Peyer's patch (tissue), 4 donors: ENCODE measurements around the gene PACS1. TPM values are rescaled to one million over a fixed set of nuclear protein-coding genes. Genes with fewer than 3 reads are reported as not detected.

Experiments
- DNase-seq, 3 donors: peaks; one replicate each; pipeline ENCODE4 v3.0.0-alpha.2; 2017 to 2019
- H3K27ac ChIP-seq, 4 donors: fragments of 200-600 bp; sonication (generic); one replicate each; pipeline ENCODE4 v1.5.1; 2016 to 2019
- H3K27me3 ChIP-seq, 2 donors: fragments of 200-600 bp; sonication (generic); one replicate each; pipeline ENCODE4 v1.5.1; 2019
- H3K36me3 ChIP-seq, 3 donors: fragments of 200-600 bp; sonication (generic); one replicate each; pipeline ENCODE4 v1.5.1; 2016 to 2019
- H3K4me1 ChIP-seq, 4 donors: fragments of 200-600 bp; sonication (generic); one replicate each; pipeline ENCODE4 v1.5.1; 2016 to 2019
- H3K4me3 ChIP-seq, 4 donors: fragments of 200-600 bp; sonication (generic); 1 replicate in 3 of 4; 2 replicates in 1 of 4; pipeline ENCODE4 v1.5.1; 2016 to 2019; ENCODE audit warnings: mild to moderate bottlenecking in 1 of 4
- H3K9me3 ChIP-seq, 4 donors: fragments of 200-600 bp; sonication (generic); one replicate each; pipeline ENCODE4 v1.5.1; 2016 to 2019; ENCODE audit warnings: mild to moderate bottlenecking in 1 of 4
- POLR2A ChIP-seq, 2 donors: fragments of 450-650 bp; IDR thresholded peaks; one replicate each; pipeline ENCODE4 v1.5.1; 2017; ENCODE audit warnings: antibody characterized with exemption in 2 of 2, mild to moderate bottlenecking in 2 of 2, moderate library complexity in 2 of 2
- total RNA-seq, 4 donors: library from RNA; depleted of rRNA; stranded (reverse); fragments of >200 nt; gene quantifications; one replicate each; pipeline ENCODE4 v1.1.0, GENCODE V29; 2016
- TF ChIP-seq, protein P1 (sequence below), 6 experiments: fragments of 450-650 bp in 4 of 6; fragments of 200-600 bp in 2 of 6; sonication (generic) in 1 of 6; IDR thresholded peaks; one replicate each; pipeline ENCODE4 v1.5.1; 2017 to 2019; ENCODE audit warnings: antibody characterized with exemption in 6 of 6, mild to moderate bottlenecking in 3 of 6, moderate library complexity in 1 of 6

The PACS1 gene
- total RNA-seq, 4 donors from 2014 or later, result 10.3 to 52.0 (median 22.3) TPM

- no peak for TF ChIP-seq POLR2A (IDR thresholded peaks at IDR 0.05)
- TF ChIP-seq, protein P1, sequence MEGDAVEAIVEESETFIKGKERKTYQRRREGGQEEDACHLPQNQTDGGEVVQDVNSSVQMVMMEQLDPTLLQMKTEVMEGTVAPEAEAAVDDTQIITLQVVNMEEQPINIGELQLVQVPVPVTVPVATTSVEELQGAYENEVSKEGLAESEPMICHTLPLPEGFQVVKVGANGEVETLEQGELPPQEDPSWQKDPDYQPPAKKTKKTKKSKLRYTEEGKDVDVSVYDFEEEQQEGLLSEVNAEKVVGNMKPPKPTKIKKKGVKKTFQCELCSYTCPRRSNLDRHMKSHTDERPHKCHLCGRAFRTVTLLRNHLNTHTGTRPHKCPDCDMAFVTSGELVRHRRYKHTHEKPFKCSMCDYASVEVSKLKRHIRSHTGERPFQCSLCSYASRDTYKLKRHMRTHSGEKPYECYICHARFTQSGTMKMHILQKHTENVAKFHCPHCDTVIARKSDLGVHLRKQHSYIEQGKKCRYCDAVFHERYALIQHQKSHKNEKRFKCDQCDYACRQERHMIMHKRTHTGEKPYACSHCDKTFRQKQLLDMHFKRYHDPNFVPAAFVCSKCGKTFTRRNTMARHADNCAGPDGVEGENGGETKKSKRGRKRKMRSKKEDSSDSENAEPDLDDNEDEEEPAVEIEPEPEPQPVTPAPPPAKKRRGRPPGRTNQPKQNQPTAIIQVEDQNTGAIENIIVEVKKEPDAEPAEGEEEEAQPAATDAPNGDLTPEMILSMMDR (IDR thresholded peaks at IDR 0.05), result no peak
- Histone ChIP-seq H3K9me3 (no peaks in the 10 kb centered on the region), H3K27ac (no peak overlapping the region), H3K27me3 (no peaks in the 10 kb centered on the region), H3K36me3 (peaks cover 0 to 100% (median 0%) of the 10 kb centered on the region in 3 donors), H3K4me1 (no peaks in the 10 kb centered on the region), H3K4me3 (no peak overlapping the region)
- DNase-seq, result no peak
Observed at GRCh38 chr11:66061268-66061667, 8.8 kb upstream of the PACS1 start.

- Histone ChIP-seq H3K36me3 (peaks cover 0 to 100% (median 0%) of the 10 kb centered on the region in 3 donors), H3K9me3 (no peaks in the 10 kb centered on the region), H3K27me3 (no peaks in the 10 kb centered on the region), H3K27ac (no peak overlapping the region), H3K4me1 (peaks cover 0 to under 1% (median 0%) of the 10 kb centered on the region in 4 donors), H3K4me3 (no peak overlapping the region)
- no peak for DNase-seq
- no peak for TF ChIP-seq POLR2A (IDR thresholded peaks at IDR 0.05)
- TF ChIP-seq, protein P1 (IDR thresholded peaks at IDR 0.05), result no peak
Observed at GRCh38 chr11:66062408-66062807, 7.7 kb upstream of the PACS1 start.

DNA sequence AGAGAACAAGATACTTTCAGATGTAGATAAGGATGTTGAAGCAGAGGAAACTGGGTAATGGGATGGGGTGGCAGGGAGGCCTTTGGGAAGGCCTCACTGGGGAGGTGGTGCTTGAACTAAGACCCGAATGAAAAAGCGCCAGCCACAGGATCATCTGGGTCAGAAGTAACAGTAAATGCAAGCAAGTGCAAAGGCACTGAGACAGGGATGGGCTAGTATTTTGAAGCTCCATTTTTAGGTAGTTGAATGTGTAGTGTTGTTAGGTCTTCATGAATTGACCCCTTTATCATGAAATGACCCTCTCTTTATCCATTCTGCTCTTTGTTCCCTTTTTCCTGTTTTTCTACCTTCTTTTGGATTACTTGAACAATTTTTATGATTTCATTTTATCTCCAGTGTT lies 6.2 kb upstream of the PACS1 start:
- peaks cover 0 to 100% (median 0%) of the 10 kb centered on the region in 3 donors for H3K36me3 ChIP-seq
- no peak overlapping the region for H3K4me3 ChIP-seq
- peaks cover 0 to 15% (median under 1%) of the 10 kb centered on the region in 4 donors for H3K4me1 ChIP-seq
- TF ChIP-seq, protein P1 (IDR thresholded peaks at IDR 0.05), result no peak
- TF ChIP-seq POLR2A (IDR thresholded peaks at IDR 0.05), result no peak
- no peaks in the 10 kb centered on the region for H3K27me3 ChIP-seq
- H3K9me3 ChIP-seq, result no peaks in the 10 kb centered on the region
- no peak overlapping the region for H3K27ac ChIP-seq
- no peak for DNase-seq

DNA sequence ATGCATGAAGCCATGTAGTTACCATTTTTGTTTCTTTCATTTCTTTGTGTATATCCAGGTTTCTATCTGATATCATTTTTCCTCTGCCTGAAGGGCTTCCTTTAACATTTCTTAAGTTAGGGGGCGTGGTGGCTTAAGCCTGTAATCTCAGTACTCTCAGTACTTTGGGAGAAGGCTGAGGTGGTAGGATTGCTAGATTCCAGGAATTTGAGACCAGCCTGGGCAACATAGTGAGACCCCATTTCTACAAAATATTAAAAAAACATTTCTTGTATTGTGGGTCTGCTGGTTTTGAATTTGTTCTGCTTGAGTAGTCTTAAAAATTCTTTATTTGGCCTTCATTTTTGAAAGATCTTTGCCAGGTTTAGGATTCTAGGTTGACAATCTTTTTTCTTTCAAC lies 5.5 kb upstream of the PACS1 start:
- DNase-seq, result no peak
- Histone ChIP-seq H3K27ac (no peak overlapping the region), H3K27me3 (no peaks in the 10 kb centered on the region), H3K4me3 (no peak overlapping the region), H3K4me1 (peaks cover 0 to 22% (median 4%) of the 10 kb centered on the region in 4 donors), H3K36me3 (peaks cover 0 to 97% (median 0%) of the 10 kb centered on the region in 3 donors), H3K9me3 (no peaks in the 10 kb centered on the region)
- TF ChIP-seq, protein P1 (IDR thresholded peaks at IDR 0.05), result no peak

DNA sequence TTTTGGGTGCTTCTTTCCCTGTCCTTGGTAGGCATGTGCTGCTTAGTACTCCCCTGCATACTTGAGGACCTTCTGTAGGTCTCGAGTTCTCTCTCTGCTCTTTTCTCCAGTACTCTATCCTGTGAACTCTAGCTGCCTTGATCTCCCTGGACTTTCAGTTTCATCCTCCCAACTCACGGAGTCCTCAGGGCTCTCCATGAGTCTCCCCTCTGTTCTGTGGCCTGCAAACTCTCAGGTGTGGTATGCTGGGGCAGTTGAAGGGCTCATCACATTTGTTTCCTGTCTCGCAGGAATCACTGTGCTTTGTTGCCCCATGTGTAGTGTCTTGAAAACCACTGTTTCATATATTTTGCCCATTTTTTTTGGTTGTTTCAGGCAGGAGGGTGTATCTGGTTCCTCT lies 3.3 kb upstream of the PACS1 start:
- Histone ChIP-seq H3K27me3 (no peaks in the 10 kb centered on the region), H3K9me3 (no peaks in the 10 kb centered on the region), H3K4me1 (peaks cover 0 to 29% (median 5%) of the 10 kb centered on the region in 4 donors), H3K36me3 (peaks cover 0 to 75% (median 0%) of the 10 kb centered on the region in 3 donors), H3K27ac (no peak overlapping the region), H3K4me3 (no peak overlapping the region)
- no peak for DNase-seq
- no peak for TF ChIP-seq POLR2A (IDR thresholded peaks at IDR 0.05)
- TF ChIP-seq, protein P1 (IDR thresholded peaks at IDR 0.05), result no peak

DNA sequence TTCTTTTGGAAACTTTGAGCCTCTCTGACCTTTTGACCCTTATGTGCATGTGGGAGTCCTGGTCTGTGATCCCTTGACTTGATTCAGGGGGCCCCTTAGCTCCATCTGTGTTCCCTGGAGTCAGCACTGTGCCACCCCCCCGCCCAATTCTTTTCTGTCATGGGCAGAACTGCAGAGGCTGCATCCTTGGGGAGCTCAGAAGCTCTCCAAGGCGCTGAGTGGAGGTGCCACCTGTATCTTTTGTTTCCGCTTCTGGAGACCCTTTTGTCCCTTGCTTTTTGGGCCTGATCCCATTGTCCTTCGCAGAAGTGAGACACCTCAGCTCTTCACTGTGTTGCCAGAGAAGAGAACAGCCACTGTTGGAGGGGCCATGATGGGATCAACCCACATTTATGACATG lies 2.4 kb upstream of the PACS1 start:
- H3K27me3 ChIP-seq, result no peaks in the 10 kb centered on the region
- H3K4me3 ChIP-seq, result no peak overlapping the region
- peaks cover 0 to 30% (median 5%) of the 10 kb centered on the region in 4 donors for H3K4me1 ChIP-seq
- TF ChIP-seq, protein P1 (IDR thresholded peaks at IDR 0.05), result no peak
- no peak for TF ChIP-seq POLR2A (IDR thresholded peaks at IDR 0.05)
- no peaks in the 10 kb centered on the region for H3K9me3 ChIP-seq
- peak overlapping the region in 2 of 4 donors; percentile 90 to 97 for H3K27ac ChIP-seq
- no peak for DNase-seq
- peaks cover 0 to 66% (median 0%) of the 10 kb centered on the region in 3 donors for H3K36me3 ChIP-seq
